HEK293 (cell line): ENCODE data around the gene TAPBPL.

Experiments
- CTCF ChIA-PET: fragments of 350-600 bp; formaldehyde crosslinking; extraction: SDS; loops from one replicate; lab custom pipeline; 2021; ENCODE audit warnings: antibody characterized with exemption; lab: Yijun Ruan, JAX
- POLR2A ChIA-PET: fragments of 300-600 bp; formaldehyde crosslinking; extraction: SDS; loops from one replicate; lab custom pipeline; 2020; ENCODE audit warnings: antibody characterized with exemption, inconsistent platforms; lab: Yijun Ruan, JAX
- H3K27ac ChIP-seq: fragments of 200-500 bp; sonication (Bioruptor generic); 2 replicates; pipeline ENCODE4 v1.5.1; 2014; ENCODE audit warnings: low read depth, low read length, control low read depth, inconsistent platforms; ENCODE audit errors: extremely low read depth
- H3K36me3 ChIP-seq, 2 experiments: fragments of 200-500 bp in 1 of 2; sonication (Bioruptor generic) in 1 of 2; 1 replicate in 1 of 2; 2 replicates in 1 of 2; pipeline ENCODE4 v1.5.1; 2014 to 2017; ENCODE audit warnings: inconsistent platforms in 2 of 2, low read length in 2 of 2; ENCODE audit not compliant: control insufficient read depth in 2 of 2, insufficient read depth in 1 of 2
- H3K4me1 ChIP-seq: fragments of 200-500 bp; sonication (Bioruptor generic); 2 replicates; pipeline ENCODE4 v1.5.1; 2014; ENCODE audit warnings: mild to moderate bottlenecking, low read length, inconsistent platforms; ENCODE audit not compliant: control insufficient read depth, insufficient read depth
- H3K4me3 ChIP-seq: 2 replicates; pipeline ENCODE4 v1.5.1; 2011; ENCODE audit warnings: low read depth, mild to moderate bottlenecking, control low read depth, low read length, moderate library complexity
- H3K9me3 ChIP-seq: fragments of 200-500 bp; sonication (Bioruptor generic); 2 replicates; pipeline ENCODE4 v1.5.1; 2014; ENCODE audit warnings: low read depth, low read length, inconsistent platforms; ENCODE audit not compliant: control insufficient read depth, insufficient read depth
- BCL11B ChIP-seq: fragments of 450-650 bp; formaldehyde crosslinking; IDR thresholded peaks from 2 replicates; pipeline ENCODE4 v1.5.1; 2016; ENCODE audit warnings: low read depth, missing biosample characterization, missing genetic modification characterization
- GLI4 ChIP-seq: fragments of 450-650 bp; formaldehyde crosslinking; IDR thresholded peaks from 2 replicates; pipeline ENCODE4 v1.5.1; 2016; ENCODE audit warnings: missing biosample characterization, missing genetic modification characterization
- KLF1 ChIP-seq: fragments of 450-650 bp; formaldehyde crosslinking; IDR thresholded peaks from 2 replicates; pipeline ENCODE4 v1.5.1; 2016; ENCODE audit warnings: missing biosample characterization, missing genetic modification characterization
- KLF8 ChIP-seq: fragments of 450-650 bp; formaldehyde crosslinking; IDR thresholded peaks from 2 replicates; pipeline ENCODE4 v1.5.1; 2016; ENCODE audit warnings: missing biosample characterization, missing genetic modification characterization
- KLF9 ChIP-seq: fragments of 450-650 bp; formaldehyde crosslinking; IDR thresholded peaks from 2 replicates; pipeline ENCODE4 v1.5.1; 2016; ENCODE audit warnings: missing biosample characterization, missing genetic modification characterization, low read depth
- MYNN ChIP-seq: fragments of 450-650 bp; formaldehyde crosslinking; IDR thresholded peaks from 2 replicates; pipeline ENCODE4 v1.5.1; 2016; ENCODE audit warnings: missing biosample characterization, missing genetic modification characterization, borderline replicate concordance
- OVOL3 ChIP-seq: fragments of 450-650 bp; formaldehyde crosslinking; IDR thresholded peaks from 2 replicates; pipeline ENCODE4 v1.5.1; 2016; ENCODE audit warnings: missing biosample characterization, missing genetic modification characterization
- PRDM1 ChIP-seq: fragments of 450-650 bp; formaldehyde crosslinking; IDR thresholded peaks from 2 replicates; pipeline ENCODE4; 2016; ENCODE audit warnings: missing biosample characterization, missing genetic modification characterization
- PRDM4 ChIP-seq: fragments of 450-650 bp; formaldehyde crosslinking; IDR thresholded peaks from 2 replicates; pipeline ENCODE4 v1.5.1; 2017; ENCODE audit warnings: missing biosample characterization, missing genetic modification characterization
- ZNF132 ChIP-seq: fragments of 450-650 bp; formaldehyde crosslinking; IDR thresholded peaks from 2 replicates; pipeline ENCODE4 v1.5.1; 2017; ENCODE audit warnings: missing biosample characterization, missing genetic modification characterization, borderline replicate concordance
- ZNF140 ChIP-seq: fragments of 450-650 bp; formaldehyde crosslinking; IDR thresholded peaks from 2 replicates; pipeline ENCODE4 v1.5.1; 2016; ENCODE audit warnings: missing biosample characterization, missing genetic modification characterization
- ZNF214 ChIP-seq: fragments of 450-650 bp; formaldehyde crosslinking; IDR thresholded peaks from 2 replicates; pipeline ENCODE4 v1.5.1; 2017; ENCODE audit warnings: missing biosample characterization, mild to moderate bottlenecking, missing genetic modification characterization, borderline replicate concordance
- ZNF24 ChIP-seq: fragments of 450-650 bp; formaldehyde crosslinking; IDR thresholded peaks from 2 replicates; pipeline ENCODE4 v1.5.1; 2016; ENCODE audit warnings: missing biosample characterization, missing genetic modification characterization
- ZNF26 ChIP-seq: fragments of 450-650 bp; formaldehyde crosslinking; IDR thresholded peaks from 2 replicates; pipeline ENCODE4 v1.5.1; 2016; ENCODE audit warnings: missing biosample characterization, missing genetic modification characterization
- ZNF274 ChIP-seq, 2 experiments: fragments of 200-500 bp in 1 of 2; fragments of 450-650 bp in 1 of 2; sonication (Bioruptor generic) in 1 of 2; formaldehyde crosslinking in 1 of 2; IDR thresholded peaks; 2 replicates each; pipeline versions ENCODE4 v1.5.1 to v1.6.1; 2014 to 2016; ENCODE audit warnings: borderline replicate concordance in 1 of 2, inconsistent platforms in 1 of 2, low read length in 1 of 2, missing biosample characterization in 1 of 2, missing genetic modification characterization in 1 of 2
- ZNF302 ChIP-seq: fragments of 450-650 bp; formaldehyde crosslinking; IDR thresholded peaks from 2 replicates; pipeline ENCODE4 v1.5.1; 2016; ENCODE audit warnings: missing biosample characterization, missing genetic modification characterization, low read depth
- ZNF324 ChIP-seq: fragments of 450-650 bp; formaldehyde crosslinking; IDR thresholded peaks from 2 replicates; pipeline ENCODE4 v1.5.1; 2016; ENCODE audit warnings: missing biosample characterization, missing genetic modification characterization
- ZNF529 ChIP-seq: fragments of 450-650 bp; formaldehyde crosslinking; IDR thresholded peaks from 2 replicates; pipeline ENCODE4 v1.5.1; 2017; ENCODE audit warnings: missing genetic modification characterization, missing biosample characterization; ENCODE audit not compliant: insufficient replicate concordance
- ZNF544 ChIP-seq: fragments of 450-650 bp; formaldehyde crosslinking; IDR thresholded peaks from 2 replicates; pipeline ENCODE4 v1.5.0; 2017; ENCODE audit warnings: missing biosample characterization, missing genetic modification characterization
- ZNF548 ChIP-seq: fragments of 450-650 bp; formaldehyde crosslinking; IDR thresholded peaks from 2 replicates; pipeline ENCODE4 v1.5.1; 2016; ENCODE audit warnings: missing biosample characterization, missing genetic modification characterization
- ZNF629 ChIP-seq: fragments of 450-650 bp; formaldehyde crosslinking; IDR thresholded peaks from 2 replicates; pipeline ENCODE4 v1.5.1; 2017; ENCODE audit warnings: missing biosample characterization, missing genetic modification characterization
- ZNF639 ChIP-seq: fragments of 450-650 bp; formaldehyde crosslinking; IDR thresholded peaks from 2 replicates; pipeline ENCODE4 v1.5.1; 2016; ENCODE audit warnings: missing biosample characterization, missing genetic modification characterization
- ZNF791 ChIP-seq: fragments of 450-650 bp; formaldehyde crosslinking; IDR thresholded peaks from 2 replicates; pipeline ENCODE4 v1.5.1; 2016; ENCODE audit warnings: missing biosample characterization, missing genetic modification characterization
- ZSCAN23 ChIP-seq: fragments of 450-650 bp; formaldehyde crosslinking; IDR thresholded peaks from 2 replicates; pipeline ENCODE4 v1.5.1; 2016; ENCODE audit warnings: missing biosample characterization, missing genetic modification characterization
- ZSCAN5A ChIP-seq: fragments of 450-650 bp; formaldehyde crosslinking; IDR thresholded peaks from 2 replicates; pipeline ENCODE4 v1.5.1; 2016; ENCODE audit warnings: missing biosample characterization, missing genetic modification characterization
- TF ChIP-seq, protein P1 (sequence below): fragments of 450-650 bp; formaldehyde crosslinking; IDR thresholded peaks from 2 replicates; pipeline ENCODE4 v1.5.1; 2017; ENCODE audit warnings: missing biosample characterization, missing genetic modification characterization

TAPBPL gene

GRCh38 chr12:6418796-6419195 lies 33.0 kb upstream of the TAPBPL start:
- TF ChIP-seq ZNF639 (tag by site-specific recombination): no peak
- TF ChIP-seq ZSCAN5A (tag by site-specific recombination): no peak
- TF ChIP-seq KLF1 (tag by site-specific recombination): no peak
- no peak for TF ChIP-seq PRDM1 (tag by site-specific recombination)
- no peak for TF ChIP-seq ZNF132 (tag by site-specific recombination)
- TF ChIP-seq PRDM4 (tag by site-specific recombination): no peak
- no peak for TF ChIP-seq BCL11B (tag by site-specific recombination)
- no peak for TF ChIP-seq ZNF544 (tag by site-specific recombination)
- no peak for TF ChIP-seq ZNF26 (tag by site-specific recombination)
- no peak for TF ChIP-seq KLF8
- TF ChIP-seq ZNF24 (tag by site-specific recombination): no peak
- TF ChIP-seq ZNF791 (tag by site-specific recombination): no peak
- no peak for TF ChIP-seq ZSCAN23 (tag by site-specific recombination)
- TF ChIP-seq GLI4: no peak
- H3K9me3 ChIP-seq: no peaks in the 10 kb centered on the region
- H3K27ac ChIP-seq: no peak overlapping the region
- CTCF ChIA-PET: interaction anchor here (1.5 to 2.7 kb wide), 2 partner anchors 47 to 92 kb away, joined by 5 to 9 read pairs; no protein-coding TSS in a partner anchor
- H3K4me3 ChIP-seq: no peak overlapping the region
- H3K36me3 ChIP-seq: no peaks in the 10 kb centered on the region
- H3K4me1 ChIP-seq: no peaks in the 10 kb centered on the region
- POLR2A ChIA-PET: no interaction called here

GRCh38 chr12:6420364-6420763 lies 31.5 kb upstream of the TAPBPL start:
- Histone ChIP-seq H3K4me3 (no peak overlapping the region), H3K27ac (no peak overlapping the region), H3K9me3 (no peaks in the 10 kb centered on the region), H3K36me3 (no peaks in the 10 kb centered on the region), H3K4me1 (no peaks in the 10 kb centered on the region)
- POLR2A ChIA-PET: no interaction called here
- no peak for TF ChIP-seq ZNF629
- TF ChIP-seq ZNF544 (tag by site-specific recombination): no peak
- no peak for TF ChIP-seq MYNN (tag by site-specific recombination)
- no peak for TF ChIP-seq ZNF274 (IDR thresholded peaks at IDR 0.05; ENCODE audit: low read length)
- TF ChIP-seq ZNF274 (tag by site-specific recombination; IDR thresholded peaks at IDR 0.05; ENCODE audit: borderline replicate concordance): no peak
- no peak for TF ChIP-seq ZNF529 (tag by site-specific recombination)
- TF ChIP-seq ZNF140: no peak
- no peak for TF ChIP-seq ZNF548 (tag by site-specific recombination)
- TF ChIP-seq KLF9 (tag by site-specific recombination): no peak
- no peak for TF ChIP-seq OVOL3
- TF ChIP-seq ZNF302 (tag by site-specific recombination): no peak
- no peak for TF ChIP-seq ZNF324 (tag by site-specific recombination)
- no peak for TF ChIP-seq ZNF214
- TF ChIP-seq, protein P1, sequence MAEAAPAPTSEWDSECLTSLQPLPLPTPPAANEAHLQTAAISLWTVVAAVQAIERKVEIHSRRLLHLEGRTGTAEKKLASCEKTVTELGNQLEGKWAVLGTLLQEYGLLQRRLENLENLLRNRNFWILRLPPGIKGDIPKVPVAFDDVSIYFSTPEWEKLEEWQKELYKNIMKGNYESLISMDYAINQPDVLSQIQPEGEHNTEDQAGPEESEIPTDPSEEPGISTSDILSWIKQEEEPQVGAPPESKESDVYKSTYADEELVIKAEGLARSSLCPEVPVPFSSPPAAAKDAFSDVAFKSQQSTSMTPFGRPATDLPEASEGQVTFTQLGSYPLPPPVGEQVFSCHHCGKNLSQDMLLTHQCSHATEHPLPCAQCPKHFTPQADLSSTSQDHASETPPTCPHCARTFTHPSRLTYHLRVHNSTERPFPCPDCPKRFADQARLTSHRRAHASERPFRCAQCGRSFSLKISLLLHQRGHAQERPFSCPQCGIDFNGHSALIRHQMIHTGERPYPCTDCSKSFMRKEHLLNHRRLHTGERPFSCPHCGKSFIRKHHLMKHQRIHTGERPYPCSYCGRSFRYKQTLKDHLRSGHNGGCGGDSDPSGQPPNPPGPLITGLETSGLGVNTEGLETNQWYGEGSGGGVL (tag by site-specific recombination): no peak
- CTCF ChIA-PET: interaction anchor here (0.6 to 1.2 kb wide), 3 partner anchors 28 to 359 kb away, joined by 3 to 4 read pairs (median 3); no protein-coding TSS in a partner anchor
